ENCODE results near the gene BPIFB6.

BPIFB6 gene

GRCh38 chr20:33064572-33065287, 33.3 kb downstream of the BPIFB6 start:
- DNase-seq = no peak

GRCh38 chr20:33065785-33066184, 34.3 kb downstream of the BPIFB6 start:
- no peak for DNase-seq

- DNase-seq = no peak
Observed at GRCh38 chr20:33067806-33068205, 36.4 kb downstream of the BPIFB6 start.

GRCh38 chr20:33068251-33068939, 36.9 kb downstream of the BPIFB6 start:
- no peak for DNase-seq

- no peak for DNase-seq
Observed at GRCh38 chr20:33069673-33070072, 38.2 kb downstream of the BPIFB6 start.

GRCh38 chr20:33070111-33071053, 38.9 kb downstream of the BPIFB6 start:
- no peak for DNase-seq

GRCh38 chr20:33071198-33071597, 39.8 kb downstream of the BPIFB6 start:
- no peak for DNase-seq

- DNase-seq = no peak
Observed at GRCh38 chr20:33072362-33072761, 40.9 kb downstream of the BPIFB6 start.

GRCh38 chr20:33072813-33073212, 41.4 kb downstream of the BPIFB6 start:
- DNase-seq = no peak

- DNase-seq = no peak
Observed at GRCh38 chr20:33074675-33075074, 43.2 kb downstream of the BPIFB6 start.

GRCh38 chr20:33075281-33075680, 43.8 kb downstream of the BPIFB6 start:
- DNase-seq = no peak

- no peak for DNase-seq
Observed at GRCh38 chr20:33076662-33077372, 45.4 kb downstream of the BPIFB6 start.

GRCh38 chr20:33079259-33079658, 47.8 kb downstream of the BPIFB6 start, which contains the start of gene BPIFB4:
BPIFB4 (plus strand) TSS chr20:33079643; CDS start chr20:33081527, 1,884 bp downstream.
- DNase-seq = no peak

GRCh38 chr20:33081411-33082154, 50.1 kb downstream of the BPIFB6 start:
- DNase-seq = no peak

- no peak for DNase-seq
Observed at GRCh38 chr20:33082546-33082945, 51.1 kb downstream of the BPIFB6 start.

GRCh38 chr20:33083544-33084340, 52.3 kb downstream of the BPIFB6 start:
- no peak for DNase-seq

GRCh38 chr20:33084722-33085121, 53.3 kb downstream of the BPIFB6 start:
- DNase-seq = no peak

GRCh38 chr20:33086052-33086722, 54.7 kb downstream of the BPIFB6 start:
- no peak for DNase-seq

- DNase-seq = no peak
Observed at GRCh38 chr20:33091147-33091546, 59.7 kb downstream of the BPIFB6 start.

- DNase-seq = no peak
Observed at GRCh38 chr20:33091693-33092092, 60.2 kb downstream of the BPIFB6 start.
